Raji (cell line): Measurements from ENCODE around the gene STIM1.

Experiments used
- POLR2A ChIP-seq: IDR thresholded peaks from 2 replicates; pipeline ENCODE4 v1.6.1; 2011; ENCODE audit warnings: low read depth, low read length, control low read depth; ENCODE audit not compliant: insufficient read depth

Gene STIM1

DNA sequence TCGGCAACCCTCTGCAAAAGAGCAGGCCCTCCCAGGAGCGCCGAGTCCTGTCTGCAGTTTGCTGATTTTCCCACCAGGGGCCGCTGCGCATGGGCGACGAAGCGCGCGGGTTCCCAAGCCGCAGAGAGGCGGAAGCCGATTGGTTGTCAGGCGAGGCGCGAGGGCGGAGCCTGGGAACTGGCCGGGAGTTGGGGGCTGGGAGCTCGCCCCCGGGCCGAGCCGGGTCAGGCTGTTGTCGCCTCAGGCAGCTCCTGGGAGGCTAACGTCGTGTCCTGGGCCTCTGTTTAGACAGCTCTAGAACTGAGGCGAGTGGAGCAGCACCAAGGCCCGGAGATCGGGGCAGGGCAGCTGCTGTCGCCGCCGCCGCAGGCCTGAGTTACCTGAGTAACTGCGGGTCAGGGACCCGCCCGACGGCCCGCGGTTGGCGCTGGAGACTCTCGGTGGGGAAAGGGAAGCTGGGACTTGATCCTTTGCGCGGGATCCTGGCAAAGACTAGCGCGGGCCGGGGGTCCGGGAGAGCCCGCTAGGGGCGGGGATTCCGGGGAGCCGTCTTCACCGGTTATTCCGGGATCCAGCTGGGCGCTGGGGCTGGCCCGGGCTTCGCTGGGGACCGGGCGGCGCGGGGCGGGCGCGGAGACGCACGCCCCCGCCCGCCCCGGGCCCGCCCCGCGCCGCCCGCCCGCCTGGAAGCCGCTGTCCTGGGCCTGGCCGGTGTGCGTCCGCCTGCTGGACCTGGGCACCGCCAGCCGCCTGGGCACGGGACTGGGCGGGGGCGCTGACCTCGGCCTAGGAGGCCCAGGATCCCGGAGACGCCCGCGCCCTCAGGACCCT is at the start of gene STIM1:
TSS of gene STIM1 (plus strand) at position 688 of the 831 bp plus-strand sequence. CDS start 607 bp downstream, outside the sequence.
- peak; percentile 62 for TF ChIP-seq POLR2A

DNA sequence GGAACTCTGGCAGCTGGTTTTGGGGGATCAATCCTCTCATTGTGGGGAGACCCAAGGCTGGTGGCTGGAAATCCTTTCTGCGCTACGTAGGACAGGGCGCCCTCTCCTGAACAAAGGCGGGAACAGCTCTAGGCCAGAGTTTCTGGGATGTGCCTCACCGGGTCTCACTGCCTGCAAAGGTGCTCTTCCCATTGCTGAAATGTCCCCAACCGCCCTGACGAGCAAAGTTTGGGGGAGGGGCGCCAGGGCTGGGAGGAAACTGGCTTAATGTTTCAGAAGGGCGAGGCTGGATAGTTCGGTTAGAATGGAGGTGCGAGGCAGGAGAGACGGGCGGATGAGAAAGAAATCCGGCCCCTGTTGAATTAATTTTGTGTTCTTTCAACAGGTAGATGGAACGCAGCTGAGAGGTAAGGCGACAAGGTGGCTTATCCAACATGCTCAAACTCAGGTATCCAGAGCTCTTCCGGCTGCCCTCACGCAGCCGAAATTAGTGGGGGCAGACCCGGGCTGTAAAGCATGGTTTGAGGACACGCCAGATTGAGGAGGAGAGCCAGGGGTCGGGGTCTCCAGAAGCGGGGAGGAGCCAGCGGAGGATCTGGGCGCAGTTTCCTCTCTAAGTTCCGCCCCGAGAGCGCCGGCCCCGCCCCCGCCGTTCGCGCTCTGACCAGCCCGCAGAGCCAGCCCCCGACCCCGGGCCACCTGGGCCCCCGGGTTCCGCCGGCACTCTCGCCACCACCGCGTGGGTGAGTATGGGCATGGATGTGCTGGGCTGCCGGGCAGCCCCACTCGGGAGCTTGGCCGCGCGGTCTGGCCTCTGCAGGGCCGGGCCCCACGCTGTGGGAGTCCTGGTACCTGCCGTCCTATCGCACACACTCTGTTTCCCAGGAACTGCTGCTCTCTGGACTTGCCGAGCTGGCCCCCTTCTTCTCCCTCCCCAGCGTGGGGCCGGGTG is 47.3 kb upstream of the STIM1 start, which contains the start of gene PGAP2:
TSS of gene PGAP2 (plus strand) at position 652 of the 952 bp plus-strand sequence. CDS start 2,700 bp downstream, outside the sequence.
- peak; percentile 62 for TF ChIP-seq POLR2A

DNA sequence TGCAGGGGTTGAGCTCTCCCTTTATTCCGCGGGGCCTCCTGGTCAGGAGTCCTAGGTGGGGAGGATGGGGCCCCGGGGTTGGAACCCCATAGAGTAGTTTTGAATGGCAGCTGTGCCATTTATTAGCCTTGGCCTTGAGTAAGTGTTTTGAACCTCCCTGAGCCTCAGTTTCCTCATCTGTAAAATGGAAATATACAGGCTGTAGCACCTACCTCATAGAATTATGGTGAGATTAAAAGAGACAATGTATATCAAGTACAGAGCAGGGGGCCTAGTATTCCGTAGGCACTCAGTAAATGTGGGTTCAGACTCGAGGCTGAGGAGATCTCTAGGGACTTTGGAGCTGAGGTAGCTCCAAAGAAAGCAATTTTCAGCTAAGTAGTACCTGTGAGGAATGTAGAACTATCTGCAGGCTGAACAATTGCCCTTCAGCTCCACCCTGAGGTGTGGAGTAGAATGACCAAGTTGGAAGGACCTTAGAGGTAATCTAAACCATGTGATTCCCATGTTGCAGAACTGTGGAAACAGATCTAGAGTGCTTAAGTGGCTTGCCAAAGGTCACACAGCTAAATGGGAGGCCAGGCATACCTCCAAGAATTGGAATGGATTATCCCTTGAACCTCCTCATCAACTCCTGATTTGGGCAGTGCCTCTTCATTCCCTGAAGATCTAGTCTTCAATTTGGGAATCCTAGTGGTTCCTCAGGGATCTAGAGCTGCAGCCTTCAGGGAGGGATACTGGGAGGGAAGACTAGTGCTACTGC is 46.4 kb upstream of the STIM1 start:
- TF ChIP-seq POLR2A, result no peak

DNA sequence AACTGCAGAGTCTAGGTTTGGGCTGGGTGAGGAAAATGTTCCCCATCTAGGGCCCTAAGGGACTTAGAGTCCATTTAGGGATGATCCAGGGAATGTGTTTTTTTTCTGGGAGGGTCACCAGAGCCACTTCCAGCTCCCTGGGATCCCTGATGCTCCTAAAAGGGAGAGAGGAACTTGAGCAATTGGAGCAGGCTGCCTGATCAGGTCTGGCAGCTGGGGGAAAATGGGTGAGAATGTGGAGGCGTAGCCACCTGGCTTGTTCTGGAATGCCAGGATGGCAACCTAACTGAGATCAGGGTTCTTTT is 45.9 kb upstream of the STIM1 start:
- TF ChIP-seq POLR2A, result no peak

DNA sequence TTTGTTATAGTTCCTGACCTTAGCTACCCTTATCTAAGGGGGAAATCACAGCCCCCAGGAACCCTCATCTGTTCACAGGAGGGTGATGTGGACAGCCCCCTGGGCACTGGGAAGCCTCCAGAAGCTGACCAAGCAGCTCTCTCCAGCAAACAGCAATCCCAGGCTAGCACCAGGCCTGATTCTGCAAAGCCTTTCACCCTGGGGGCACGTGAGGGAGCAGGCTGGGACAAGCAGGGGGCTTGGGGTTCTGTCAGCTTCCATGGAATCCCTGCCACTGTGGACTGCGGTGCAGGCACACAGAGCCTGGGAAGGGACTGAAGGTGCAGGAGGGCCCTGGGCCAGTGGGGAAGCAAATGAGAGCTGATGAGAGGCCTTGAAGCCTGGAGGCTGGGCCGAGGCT is 45.0 kb upstream of the STIM1 start:
- no peak for TF ChIP-seq POLR2A

DNA sequence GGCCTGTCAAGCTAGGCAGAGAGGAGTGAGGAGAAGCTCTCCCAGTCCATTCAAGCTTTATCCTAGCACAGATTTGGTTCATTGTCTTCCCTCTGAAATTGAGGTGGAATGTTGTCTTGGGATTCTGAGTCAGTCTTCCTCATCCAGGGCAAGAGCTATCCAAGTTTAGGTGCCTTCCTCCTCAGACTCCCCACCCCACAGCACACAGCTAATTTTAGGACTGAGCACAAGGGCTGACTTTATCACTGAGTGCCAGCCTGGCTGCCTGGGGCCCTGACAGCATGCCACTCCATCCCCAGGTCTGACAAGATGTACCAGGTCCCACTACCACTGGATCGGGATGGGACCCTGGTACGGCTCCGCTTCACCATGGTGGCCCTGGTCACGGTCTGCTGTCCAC is 44.5 kb upstream of the STIM1 start:
- no peak for TF ChIP-seq POLR2A

DNA sequence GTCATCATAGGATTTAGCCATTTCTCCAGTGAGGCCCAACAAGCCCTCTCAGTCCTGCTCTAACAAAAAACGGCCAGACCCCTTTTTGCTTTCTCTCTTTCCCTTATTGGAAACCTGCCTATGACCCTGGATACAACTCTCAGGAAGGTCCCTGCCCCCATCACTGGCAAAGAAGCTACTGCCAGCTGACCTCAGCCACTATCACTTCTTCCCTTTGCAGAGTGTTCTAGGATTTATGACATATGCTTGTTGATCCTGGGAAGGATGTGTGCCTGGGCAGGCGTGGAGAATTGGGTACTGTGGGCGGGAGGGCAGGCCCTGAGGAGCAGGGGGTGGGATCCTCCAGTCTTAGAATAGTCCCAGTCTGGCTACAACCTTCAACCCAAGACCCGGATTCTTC is 39.6 kb upstream of the STIM1 start:
- TF ChIP-seq POLR2A, result no peak

DNA sequence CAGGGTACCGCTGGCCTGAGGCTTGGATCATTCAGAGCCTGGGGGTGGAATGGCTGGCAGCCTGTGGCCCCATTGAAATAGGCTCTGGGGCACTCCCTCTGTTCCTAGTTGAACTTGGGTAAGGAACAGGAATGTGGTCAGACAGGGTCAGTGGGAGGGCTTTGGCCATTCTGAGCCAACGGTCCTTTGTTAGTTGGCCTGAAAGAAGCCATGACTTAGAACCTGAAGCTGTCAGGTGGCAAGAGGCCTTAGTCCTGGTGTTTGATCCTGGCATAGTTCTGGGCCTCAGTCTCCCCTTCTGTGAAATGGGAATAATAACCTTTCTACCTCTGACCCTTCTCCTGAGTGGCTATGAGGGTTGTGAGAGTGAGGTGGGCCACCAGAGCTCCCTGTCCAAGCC is 38.8 kb upstream of the STIM1 start:
- TF ChIP-seq POLR2A, result no peak

DNA sequence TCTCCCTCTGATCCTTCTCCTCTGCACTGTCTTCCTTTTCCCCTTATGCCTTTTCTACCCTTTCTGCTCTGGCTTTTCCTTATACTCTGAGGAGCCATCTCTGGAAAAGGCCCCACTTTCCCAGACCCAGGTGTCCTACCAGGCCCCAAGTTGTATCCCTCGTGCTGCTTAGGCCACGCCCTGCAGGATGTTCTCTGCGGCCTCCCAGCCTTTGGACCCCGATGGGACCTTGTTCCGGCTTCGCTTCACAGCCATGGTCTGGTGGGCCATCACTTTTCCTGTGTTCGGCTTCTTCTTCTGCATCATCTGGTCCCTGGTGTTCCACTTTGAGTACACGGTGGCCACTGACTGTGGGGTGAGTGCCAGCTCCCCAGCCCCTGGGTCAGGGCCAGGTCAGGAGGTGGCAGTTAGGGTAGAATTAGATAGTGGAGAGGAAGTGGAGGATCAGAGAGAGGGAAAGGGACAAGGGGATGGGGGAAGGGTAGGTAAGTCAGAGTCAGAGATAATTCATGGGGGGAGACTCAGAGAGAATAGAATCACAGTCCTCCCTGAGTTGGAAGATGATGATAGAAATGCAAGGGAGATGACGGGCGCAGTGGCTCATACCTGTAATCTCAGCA is 38.2 kb upstream of the STIM1 start:
- TF ChIP-seq POLR2A, result no peak

DNA sequence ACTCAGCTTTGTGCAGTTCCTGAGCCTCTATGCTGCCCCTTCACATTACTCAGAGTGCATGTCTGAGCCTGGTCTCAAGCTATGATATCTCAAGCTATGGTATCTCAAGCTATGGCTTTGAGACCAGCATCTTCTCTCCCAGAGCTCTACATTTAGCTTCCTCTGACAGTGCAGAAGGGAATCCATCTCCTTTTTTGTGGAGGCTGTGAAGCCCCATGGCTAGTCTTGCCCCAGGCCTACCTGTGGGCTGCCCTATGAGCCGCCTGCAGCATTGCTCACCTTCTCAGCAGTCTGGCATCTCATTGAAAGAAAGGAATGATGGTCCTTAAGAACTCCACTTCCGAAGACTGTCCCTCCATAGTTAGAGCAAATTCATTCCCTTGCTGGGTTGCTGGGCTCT is 34.5 kb upstream of the STIM1 start:
- no peak for TF ChIP-seq POLR2A

DNA sequence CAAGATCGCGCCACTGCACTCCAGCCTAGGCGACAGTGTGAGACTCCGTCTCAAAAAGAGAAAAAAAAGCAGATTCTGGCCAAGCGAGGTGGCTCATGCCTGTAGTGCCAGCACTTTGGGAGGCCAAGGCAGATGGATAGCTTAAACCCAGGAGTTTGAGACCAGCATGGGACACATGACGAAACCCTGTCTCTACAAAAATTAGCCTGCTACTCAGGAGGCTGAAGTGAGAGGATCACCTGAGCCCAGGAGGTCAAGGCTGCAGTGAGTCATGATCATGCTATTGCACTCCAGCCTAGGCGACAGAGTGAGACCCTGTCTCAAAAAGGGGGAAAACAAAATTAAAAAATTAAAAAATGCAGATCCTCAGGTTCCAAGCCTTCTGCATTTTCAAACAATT is 33.2 kb upstream of the STIM1 start:
- TF ChIP-seq POLR2A, result no peak

DNA sequence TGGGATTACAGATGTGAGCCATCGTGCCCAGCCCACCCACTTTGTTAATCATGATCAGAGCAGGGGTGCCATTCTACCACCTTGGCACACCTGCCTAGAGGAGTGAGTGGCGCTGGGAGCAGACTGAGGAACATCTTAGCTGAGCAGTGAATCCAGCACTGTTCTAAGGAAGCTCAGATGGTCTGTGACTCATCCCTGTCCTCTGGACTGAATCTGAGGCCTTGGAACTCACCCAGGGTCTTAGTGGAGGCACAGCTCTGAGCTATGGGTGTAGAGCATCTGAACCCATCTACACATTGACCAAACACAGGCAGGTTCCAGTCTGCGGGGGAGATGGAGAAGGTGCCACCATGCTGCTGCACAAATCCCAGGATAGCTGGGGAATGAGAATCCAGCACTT is 32.2 kb upstream of the STIM1 start:
- TF ChIP-seq POLR2A, result no peak

DNA sequence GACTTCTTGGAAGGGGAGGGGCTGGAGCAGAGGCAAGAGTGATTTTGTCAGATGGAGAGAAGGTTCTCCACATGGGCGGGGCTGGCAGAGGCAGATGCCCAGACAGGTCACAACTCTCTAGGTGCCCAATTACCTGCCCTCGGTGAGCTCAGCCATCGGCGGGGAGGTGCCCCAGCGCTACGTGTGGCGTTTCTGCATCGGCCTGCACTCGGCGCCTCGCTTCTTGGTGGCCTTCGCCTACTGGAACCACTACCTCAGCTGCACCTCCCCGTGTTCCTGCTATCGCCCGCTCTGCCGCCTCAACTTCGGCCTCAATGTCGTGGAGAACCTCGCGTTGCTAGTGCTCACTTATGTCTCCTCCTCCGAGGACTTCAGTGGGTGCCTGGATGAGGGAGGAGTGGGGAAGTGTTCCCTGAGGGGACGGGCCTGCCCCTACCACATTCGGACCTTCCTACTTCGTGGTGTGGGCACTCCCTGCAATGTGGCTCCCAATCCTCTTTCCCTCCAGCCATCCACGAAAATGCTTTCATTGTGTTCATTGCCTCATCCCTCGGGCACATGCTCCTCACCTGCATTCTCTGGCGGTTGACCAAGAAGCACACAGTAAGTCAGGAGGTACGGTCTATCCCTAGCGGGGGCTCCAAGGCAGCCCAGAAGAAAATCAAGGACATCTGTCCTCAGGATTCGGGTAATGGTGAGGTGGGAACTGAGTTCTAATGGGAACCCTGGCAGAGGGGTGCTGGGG is 31.5 kb upstream of the STIM1 start:
- TF ChIP-seq POLR2A, result no peak
